Peyer's patch (tissue), 4 donors: Measurements from ENCODE around the gene PROCR. TPM values are rescaled to one million over a fixed set of nuclear protein-coding genes. Genes with fewer than 3 reads are reported as not detected.
"Not testable (repeated sequence)": the region's sequence is repeated elsewhere in the genome, so short reads cannot be mapped to it uniquely, and the experiment has no call there.

ENCODE experiments used
- DNase-seq, 3 donors: peaks; one replicate each; pipeline ENCODE4 v3.0.0-alpha.2; 2017 to 2019
- H3K27ac ChIP-seq, 4 donors: fragments of 200-600 bp; sonication (generic); one replicate each; pipeline ENCODE4 v1.5.1; 2016 to 2019
- H3K27me3 ChIP-seq, 2 donors: fragments of 200-600 bp; sonication (generic); one replicate each; pipeline ENCODE4 v1.5.1; 2019
- H3K36me3 ChIP-seq, 3 donors: fragments of 200-600 bp; sonication (generic); one replicate each; pipeline ENCODE4 v1.5.1; 2016 to 2019
- H3K4me1 ChIP-seq, 4 donors: fragments of 200-600 bp; sonication (generic); one replicate each; pipeline ENCODE4 v1.5.1; 2016 to 2019
- H3K4me3 ChIP-seq, 4 donors: fragments of 200-600 bp; sonication (generic); 1 replicate in 3 of 4; 2 replicates in 1 of 4; pipeline ENCODE4 v1.5.1; 2016 to 2019; ENCODE audit warnings: mild to moderate bottlenecking in 1 of 4
- H3K9me3 ChIP-seq, 4 donors: fragments of 200-600 bp; sonication (generic); one replicate each; pipeline ENCODE4 v1.5.1; 2016 to 2019; ENCODE audit warnings: mild to moderate bottlenecking in 1 of 4
- CTCF ChIP-seq, 6 experiments: fragments of 450-650 bp in 4 of 6; fragments of 200-600 bp in 2 of 6; sonication (generic) in 1 of 6; IDR thresholded peaks; one replicate each; pipeline ENCODE4 v1.5.1; 2017 to 2019; ENCODE audit warnings: antibody characterized with exemption in 6 of 6, mild to moderate bottlenecking in 3 of 6, moderate library complexity in 1 of 6
- POLR2A ChIP-seq, 2 donors: fragments of 450-650 bp; IDR thresholded peaks; one replicate each; pipeline ENCODE4 v1.5.1; 2017; ENCODE audit warnings: antibody characterized with exemption in 2 of 2, mild to moderate bottlenecking in 2 of 2, moderate library complexity in 2 of 2
- total RNA-seq, 4 donors: library from RNA; depleted of rRNA; stranded (reverse); fragments of >200 nt; gene quantifications; one replicate each; pipeline ENCODE4 v1.1.0, GENCODE V29; 2016

Gene PROCR
- total RNA-seq, 4 donors from 2014 or later, result 14.2 to 51.2 (median 25.8) TPM

DNA sequence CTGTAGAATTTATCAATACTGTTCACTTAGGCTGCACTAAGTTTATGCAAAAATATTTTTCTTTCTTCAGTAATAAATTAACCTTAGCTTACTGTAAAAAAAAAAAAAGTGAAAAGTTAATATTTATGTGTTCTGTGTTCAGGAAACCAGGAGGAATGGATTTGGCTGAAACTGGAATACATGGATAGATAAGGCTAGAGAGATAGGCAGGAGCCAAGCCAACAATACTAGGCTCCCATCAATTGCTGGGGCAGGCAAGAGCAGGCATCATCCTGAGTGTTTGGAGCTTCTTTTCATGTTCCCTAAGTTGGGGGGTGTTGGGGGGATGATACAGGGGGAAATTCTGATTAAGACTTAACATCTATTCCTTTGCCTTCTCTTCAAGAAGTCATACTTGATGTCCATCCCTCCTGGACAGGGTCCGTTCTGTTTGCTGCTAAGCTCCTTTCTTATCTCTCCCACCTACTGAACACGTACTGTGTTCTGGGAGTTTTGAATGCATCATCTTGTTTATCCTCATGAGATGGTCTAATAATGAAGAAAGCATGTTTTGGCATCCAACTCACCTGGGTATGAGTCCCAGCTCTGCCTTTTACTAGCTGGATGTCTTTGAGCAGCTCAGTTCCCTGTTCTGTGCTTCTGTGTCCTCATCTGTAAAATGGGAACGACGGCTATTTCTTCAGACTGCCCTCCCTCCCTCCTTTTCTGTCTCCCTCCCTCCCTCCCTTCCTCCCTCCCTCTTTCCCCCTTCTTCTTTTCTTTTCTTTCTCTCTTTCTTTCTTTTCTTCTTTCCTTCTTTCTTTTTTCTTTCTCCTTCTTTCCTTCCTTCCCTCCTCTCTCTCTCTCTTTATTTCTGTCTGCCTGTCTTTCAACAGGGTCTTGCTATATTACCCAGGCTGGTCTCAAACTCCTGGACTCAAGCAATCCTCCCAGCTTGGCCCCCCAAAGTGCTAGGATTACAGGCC, 6.4 kb upstream of the PROCR start:
- H3K36me3 ChIP-seq, result no peaks in the 10 kb centered on the region
- no peaks in the 10 kb centered on the region for H3K4me1 ChIP-seq
- TF ChIP-seq CTCF (IDR thresholded peaks at IDR 0.05) (no peak), POLR2A (IDR thresholded peaks at IDR 0.05) (no peak)
- peak overlapping the region in 1 of 4 donors; percentile 26 for H3K27ac ChIP-seq
- DNase-seq, result no peak
- no peak overlapping the region for H3K4me3 ChIP-seq
- no peaks in the 10 kb centered on the region for H3K9me3 ChIP-seq
- H3K27me3 ChIP-seq, result no peaks in the 10 kb centered on the region

- TF ChIP-seq CTCF (IDR thresholded peaks at IDR 0.05), result no peak
- no peak for TF ChIP-seq POLR2A (IDR thresholded peaks at IDR 0.05)
- Histone ChIP-seq H3K9me3 (no peaks in the 10 kb centered on the region), H3K4me3 (no peak overlapping the region), H3K27me3 (no peaks in the 10 kb centered on the region), H3K27ac (peak overlapping the region in 1 of 4 donors; percentile 26), H3K36me3 (no peaks in the 10 kb centered on the region), H3K4me1 (peaks cover 0 to under 1% (median 0%) of the 10 kb centered on the region in 4 donors)
- no peak for DNase-seq
Observed at GRCh38 chr20:35166242-35166830, 5.5 kb upstream of the PROCR start.

- Histone ChIP-seq H3K36me3 (no peaks in the 10 kb centered on the region), H3K27me3 (no peaks in the 10 kb centered on the region), H3K27ac (no peak overlapping the region), H3K4me1 (peaks cover 0 to 8% (median 2%) of the 10 kb centered on the region in 4 donors), H3K9me3 (no peaks in the 10 kb centered on the region), H3K4me3 (no peak overlapping the region)
- no peak for TF ChIP-seq POLR2A (IDR thresholded peaks at IDR 0.05)
- no peak for TF ChIP-seq CTCF (IDR thresholded peaks at IDR 0.05)
- DNase-seq, result no peak
Observed at GRCh38 chr20:35167787-35168186, 4.1 kb upstream of the PROCR start.

DNA sequence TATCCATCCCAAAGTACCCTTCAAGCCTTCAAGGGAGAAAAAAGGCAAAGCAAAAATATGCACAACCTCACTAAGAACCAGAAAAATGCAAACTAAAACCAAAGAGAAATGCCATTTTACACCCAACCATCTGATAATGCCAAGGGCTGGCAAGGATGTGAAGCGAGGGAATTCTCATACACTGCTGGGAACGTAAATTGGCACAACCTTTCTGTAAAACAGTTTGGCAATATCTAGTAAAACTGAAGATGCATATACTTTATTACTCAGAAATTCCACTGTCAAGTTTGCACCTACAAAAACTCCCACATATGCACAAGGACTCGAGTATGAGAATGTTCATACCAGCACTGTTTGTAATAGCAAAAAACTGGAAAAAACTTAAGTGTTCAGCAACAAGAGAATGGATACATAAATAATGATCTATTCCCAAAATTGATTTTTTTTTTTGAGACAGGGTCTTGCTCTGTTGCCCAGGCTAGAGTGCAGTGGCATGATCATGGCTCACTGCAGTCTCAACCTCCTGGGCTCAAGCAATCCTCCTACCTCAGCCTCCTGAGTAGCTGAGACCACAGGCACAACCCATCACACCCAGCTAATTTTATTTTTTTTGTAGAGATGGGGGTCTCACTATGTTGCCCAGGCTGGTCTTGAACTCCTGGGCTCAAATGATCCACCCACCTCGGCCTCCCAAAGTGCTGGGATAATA, 3.0 kb upstream of the PROCR start:
- H3K27me3 ChIP-seq, DNase-seq, H3K27ac ChIP-seq, H3K4me3 ChIP-seq, H3K36me3 ChIP-seq, H3K4me1 ChIP-seq, H3K9me3 ChIP-seq: not testable (repeated sequence)

GRCh38 chr20:35171438-35171752, 477 bp upstream of the PROCR start:
- Histone ChIP-seq H3K27ac (peak overlapping the region in 2 of 4 donors; percentile 68 to 74), H3K4me1 (peaks cover 0 to 8% (median 2%) of the 10 kb centered on the region in 4 donors), H3K4me3 (peak overlapping the region in 3 of 4 donors; percentile 18 to 49 (median 49)), H3K27me3 (no peaks in the 10 kb centered on the region), H3K36me3 (peaks cover 0 to 3% (median 0%) of the 10 kb centered on the region in 3 donors), H3K9me3 (no peaks in the 10 kb centered on the region)
- DNase-seq, result no peak
- no peak for TF ChIP-seq POLR2A (IDR thresholded peaks at IDR 0.05)
- TF ChIP-seq CTCF (IDR thresholded peaks at IDR 0.05), result no peak
